ENCODE measurements around the gene TICAM1. TPM values are rescaled to one million over a fixed set of nuclear protein-coding genes. Genes with fewer than 3 reads are reported as not detected.
"Not testable (repeated sequence)": the region's sequence is repeated elsewhere in the genome, so short reads cannot be mapped to it uniquely, and the experiment has no call there.

TICAM1 gene
- total RNA-seq, 1 experiment from 2014 or later = 2.7 TPM

- H3K27ac ChIP-seq (ENCODE audit: low read length) = peak overlapping the region; percentile 78
- not testable (repeated sequence) for H3K9me2 ChIP-seq (replicated peaks; ENCODE audit: insufficient read depth, low read length); DNase-seq; H3K36me3 ChIP-seq (ENCODE audit: insufficient read depth, low read length); H4K20me1 ChIP-seq (ENCODE audit: insufficient read depth, low read depth, low read length); H3K27me3 ChIP-seq (ENCODE audit: low read length); H3K9me3 ChIP-seq (ENCODE audit: low read length)
- H3K79me2 ChIP-seq (ENCODE audit: low read length) = peaks cover 36% of the 10 kb centered on the region
- H2AFZ ChIP-seq (ENCODE audit: low read length) = peak overlapping the region; percentile 100
- peak overlapping the region; percentile 83 for H3K4me2 ChIP-seq (ENCODE audit: low read depth, low read length, poor library complexity, severe bottlenecking)
- peaks cover 23% of the 10 kb centered on the region for H3K4me1 ChIP-seq (ENCODE audit: low read length)
- peak overlapping the region; percentile 98 for H3K4me3 ChIP-seq (ENCODE audit: low read length)
- H3K9ac ChIP-seq (ENCODE audit: low read length) = peak overlapping the region; percentile 98
Measured at GRCh38 chr19:4831979-4832340, 448 bp upstream of the TICAM1 start.

GRCh38 chr19:4830768-4831265 lies 695 bp downstream of the TICAM1 start:
- no peaks in the 10 kb centered on the region for H3K9me2 ChIP-seq (replicated peaks; ENCODE audit: insufficient read depth, low read length)
- 0 out of 2 replicates have a peak overlapping the region, but pooled peaks have one; percentile 100 for H2AFZ ChIP-seq (ENCODE audit: low read length)
- no peaks in the 10 kb centered on the region for H4K20me1 ChIP-seq (ENCODE audit: insufficient read depth, low read depth, low read length)
- no peaks in the 10 kb centered on the region for H3K36me3 ChIP-seq (ENCODE audit: insufficient read depth, low read length)
- peak overlapping the region; percentile 98 for H3K4me3 ChIP-seq (ENCODE audit: low read length)
- peak overlapping the region; percentile 98 for H3K9ac ChIP-seq (ENCODE audit: low read length)
- no peak for DNase-seq
- H3K4me1 ChIP-seq (ENCODE audit: low read length) = peaks cover 23% of the 10 kb centered on the region
- no peaks in the 10 kb centered on the region for H3K9me3 ChIP-seq (ENCODE audit: low read length)
- H3K4me2 ChIP-seq (ENCODE audit: low read depth, low read length, poor library complexity, severe bottlenecking) = peak overlapping the region; percentile 83
- H3K79me2 ChIP-seq (ENCODE audit: low read length) = peaks cover 42% of the 10 kb centered on the region
- no peaks in the 10 kb centered on the region for H3K27me3 ChIP-seq (ENCODE audit: low read length)
- H3K27ac ChIP-seq (ENCODE audit: low read length) = peak overlapping the region; percentile 78

GRCh38 chr19:4830332-4830731 lies 1.2 kb downstream of the TICAM1 start:
- Histone ChIP-seq H3K4me1 (ENCODE audit: low read length) (peaks cover 23% of the 10 kb centered on the region), H3K9me3 (ENCODE audit: low read length) (no peaks in the 10 kb centered on the region), H3K9ac (ENCODE audit: low read length) (peak overlapping the region; percentile 98), H2AFZ (ENCODE audit: low read length) (no peak overlapping the region), H3K9me2 (replicated peaks; ENCODE audit: insufficient read depth, low read length) (no peaks in the 10 kb centered on the region), H3K4me2 (ENCODE audit: low read depth, low read length, poor library complexity, severe bottlenecking) (peak overlapping the region; percentile 83), H3K4me3 (ENCODE audit: low read length) (peak overlapping the region; percentile 98), H3K27me3 (ENCODE audit: low read length) (no peaks in the 10 kb centered on the region), H3K79me2 (ENCODE audit: low read length) (peaks cover 44% of the 10 kb centered on the region), H3K27ac (ENCODE audit: low read length) (peak overlapping the region; percentile 78), H3K36me3 (ENCODE audit: insufficient read depth, low read length) (no peaks in the 10 kb centered on the region), H4K20me1 (ENCODE audit: insufficient read depth, low read depth, low read length) (no peaks in the 10 kb centered on the region)
- DNase-seq = no peak

GRCh38 chr19:4829001-4829712 lies 2.4 kb downstream of the TICAM1 start:
- Histone ChIP-seq H2AFZ (ENCODE audit: low read length) (no peak overlapping the region), H3K4me1 (ENCODE audit: low read length) (peaks cover 23% of the 10 kb centered on the region), H3K9me2 (replicated peaks; ENCODE audit: insufficient read depth, low read length) (no peaks in the 10 kb centered on the region), H3K27me3 (ENCODE audit: low read length) (no peaks in the 10 kb centered on the region), H3K4me3 (ENCODE audit: low read length) (peak overlapping the region; percentile 31; the same call in 1 of the 2 replicates), H3K4me2 (ENCODE audit: low read depth, low read length, poor library complexity, severe bottlenecking) (peak overlapping the region; percentile 83), H3K79me2 (ENCODE audit: low read length) (peaks cover 50% of the 10 kb centered on the region), H3K27ac (ENCODE audit: low read length) (peak overlapping the region; percentile 78), H3K36me3 (ENCODE audit: insufficient read depth, low read length) (no peaks in the 10 kb centered on the region), H3K9me3 (ENCODE audit: low read length) (no peaks in the 10 kb centered on the region), H4K20me1 (ENCODE audit: insufficient read depth, low read depth, low read length) (no peaks in the 10 kb centered on the region), H3K9ac (ENCODE audit: low read length) (peak overlapping the region; percentile 20)
- peak; percentile 75 for DNase-seq

- Histone ChIP-seq H3K79me2 (ENCODE audit: low read length) (peaks cover 37% of the 10 kb centered on the region), H2AFZ (ENCODE audit: low read length) (no peak overlapping the region), H3K4me3 (ENCODE audit: low read length) (no peak overlapping the region), H3K4me2 (ENCODE audit: low read depth, low read length, poor library complexity, severe bottlenecking) (no peak overlapping the region), H3K27me3 (ENCODE audit: low read length) (no peaks in the 10 kb centered on the region), H3K9me3 (ENCODE audit: low read length) (no peaks in the 10 kb centered on the region), H3K4me1 (ENCODE audit: low read length) (no peaks in the 10 kb centered on the region), H3K9me2 (replicated peaks; ENCODE audit: insufficient read depth, low read length) (no peaks in the 10 kb centered on the region), H4K20me1 (ENCODE audit: insufficient read depth, low read depth, low read length) (no peaks in the 10 kb centered on the region), H3K27ac (ENCODE audit: low read length) (no peak overlapping the region), H3K36me3 (ENCODE audit: insufficient read depth, low read length) (no peaks in the 10 kb centered on the region), H3K9ac (ENCODE audit: low read length) (no peak overlapping the region)
- DNase-seq = no peak
Measured at GRCh38 chr19:4823577-4823976, 7.9 kb downstream of the TICAM1 start.

GRCh38 chr19:4822354-4822753 lies 9.2 kb downstream of the TICAM1 start:
- peaks cover 30% of the 10 kb centered on the region for H3K79me2 ChIP-seq (ENCODE audit: low read length)
- not testable (repeated sequence) for DNase-seq; H3K27me3 ChIP-seq (ENCODE audit: low read length); H3K9me3 ChIP-seq (ENCODE audit: low read length); H2AFZ ChIP-seq (ENCODE audit: low read length); H3K4me2 ChIP-seq (ENCODE audit: low read depth, low read length, poor library complexity, severe bottlenecking); H3K4me1 ChIP-seq (ENCODE audit: low read length); H3K9ac ChIP-seq (ENCODE audit: low read length); H3K4me3 ChIP-seq (ENCODE audit: low read length); H3K9me2 ChIP-seq (replicated peaks; ENCODE audit: insufficient read depth, low read length); H4K20me1 ChIP-seq (ENCODE audit: insufficient read depth, low read depth, low read length); H3K27ac ChIP-seq (ENCODE audit: low read length); H3K36me3 ChIP-seq (ENCODE audit: insufficient read depth, low read length)

- H3K79me2 ChIP-seq (ENCODE audit: low read length) = peaks cover 25% of the 10 kb centered on the region
- no peaks in the 10 kb centered on the region for H3K9me3 ChIP-seq (ENCODE audit: low read length)
- no peak overlapping the region for H3K4me3 ChIP-seq (ENCODE audit: low read length)
- H3K36me3 ChIP-seq (ENCODE audit: insufficient read depth, low read length) = peaks cover 8% of the 10 kb centered on the region; the same call in 1 of the 2 replicates
- no peaks in the 10 kb centered on the region for H3K27me3 ChIP-seq (ENCODE audit: low read length)
- no peak overlapping the region for H3K9ac ChIP-seq (ENCODE audit: low read length)
- no peak overlapping the region for H3K27ac ChIP-seq (ENCODE audit: low read length)
- DNase-seq = no peak
- H3K4me2 ChIP-seq (ENCODE audit: low read depth, low read length, poor library complexity, severe bottlenecking) = no peak overlapping the region
- H4K20me1 ChIP-seq (ENCODE audit: insufficient read depth, low read depth, low read length) = no peaks in the 10 kb centered on the region
- no peaks in the 10 kb centered on the region for H3K4me1 ChIP-seq (ENCODE audit: low read length)
- no peaks in the 10 kb centered on the region for H3K9me2 ChIP-seq (replicated peaks; ENCODE audit: insufficient read depth, low read length)
- H2AFZ ChIP-seq (ENCODE audit: low read length) = no peak overlapping the region
Measured at GRCh38 chr19:4821265-4821664, 10.2 kb downstream of the TICAM1 start.

GRCh38 chr19:4817467-4818277 lies 13.8 kb downstream of the TICAM1 start:
- Histone ChIP-seq H3K9me2 (replicated peaks; ENCODE audit: insufficient read depth, low read length) (no peaks in the 10 kb centered on the region), H4K20me1 (ENCODE audit: insufficient read depth, low read depth, low read length) (no peaks in the 10 kb centered on the region), H3K4me2 (ENCODE audit: low read depth, low read length, poor library complexity, severe bottlenecking) (no peak overlapping the region), H3K79me2 (ENCODE audit: low read length) (peaks cover 9% of the 10 kb centered on the region), H3K9ac (ENCODE audit: low read length) (no peak overlapping the region), H3K27ac (ENCODE audit: low read length) (no peak overlapping the region), H3K4me3 (ENCODE audit: low read length) (no peak overlapping the region), H3K9me3 (ENCODE audit: low read length) (no peaks in the 10 kb centered on the region), H3K27me3 (ENCODE audit: low read length) (no peaks in the 10 kb centered on the region), H3K36me3 (ENCODE audit: insufficient read depth, low read length) (peaks cover 12% of the 10 kb centered on the region; the same call in 1 of the 2 replicates), H3K4me1 (ENCODE audit: low read length) (peaks cover 4% of the 10 kb centered on the region), H2AFZ (ENCODE audit: low read length) (no peak overlapping the region)
- no peak for DNase-seq
